ENCODE results near the gene MAP3K5.

- no peak for TF ChIP-seq CTCF (IDR thresholded peaks at IDR 0.05)
- no peak for TF ChIP-seq POLR2A (IDR thresholded peaks at IDR 0.05)
Observed at GRCh38 chr6:136659991-136660499, 132.2 kb downstream of the MAP3K5 start.

All from adrenal gland (tissue), 5 donors.